NB4 (cell line): ENCODE measurements around the gene SLC46A1.

Experiments used
- DNase-seq: peaks from one replicate; pipeline ENCODE4 v3.0.0; 2010; ENCODE audit warnings: low read depth
- H3K4me3 ChIP-seq: one replicate; pipeline ENCODE4 v1.5.1; 2011; ENCODE audit warnings: mild to moderate bottlenecking, low read depth, low read length, moderate library complexity
- CTCF ChIP-seq: IDR thresholded peaks from one replicate; pipeline ENCODE4 v1.5.1; 2012; ENCODE audit warnings: low read depth, low read length
- MYC ChIP-seq: IDR thresholded peaks from 2 replicates; pipeline ENCODE4 v1.6.1; 2011; ENCODE audit warnings: low read depth, low read length
- POLR2A ChIP-seq: IDR thresholded peaks from 2 replicates; pipeline ENCODE4 v1.6.1; 2011; ENCODE audit warnings: mild to moderate bottlenecking; ENCODE audit not compliant: insufficient read length; ENCODE audit errors: extremely low read depth
- TF ChIP-seq, protein P1 (sequence below): IDR thresholded peaks from 2 replicates; pipeline ENCODE4 v1.6.1; 2011; ENCODE audit warnings: low read depth, low read length

The SLC46A1 gene

GRCh38 chr17:28348979-28349378, 57.0 kb downstream of the SLC46A1 start:
- TF ChIP-seq POLR2A: no peak
- TF ChIP-seq, protein P1, sequence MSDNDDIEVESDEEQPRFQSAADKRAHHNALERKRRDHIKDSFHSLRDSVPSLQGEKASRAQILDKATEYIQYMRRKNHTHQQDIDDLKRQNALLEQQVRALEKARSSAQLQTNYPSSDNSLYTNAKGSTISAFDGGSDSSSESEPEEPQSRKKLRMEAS: no peak
- no peak for TF ChIP-seq CTCF
- TF ChIP-seq MYC: no peak
- H3K4me3 ChIP-seq: no peak overlapping the region
- no peak for DNase-seq

DNA sequence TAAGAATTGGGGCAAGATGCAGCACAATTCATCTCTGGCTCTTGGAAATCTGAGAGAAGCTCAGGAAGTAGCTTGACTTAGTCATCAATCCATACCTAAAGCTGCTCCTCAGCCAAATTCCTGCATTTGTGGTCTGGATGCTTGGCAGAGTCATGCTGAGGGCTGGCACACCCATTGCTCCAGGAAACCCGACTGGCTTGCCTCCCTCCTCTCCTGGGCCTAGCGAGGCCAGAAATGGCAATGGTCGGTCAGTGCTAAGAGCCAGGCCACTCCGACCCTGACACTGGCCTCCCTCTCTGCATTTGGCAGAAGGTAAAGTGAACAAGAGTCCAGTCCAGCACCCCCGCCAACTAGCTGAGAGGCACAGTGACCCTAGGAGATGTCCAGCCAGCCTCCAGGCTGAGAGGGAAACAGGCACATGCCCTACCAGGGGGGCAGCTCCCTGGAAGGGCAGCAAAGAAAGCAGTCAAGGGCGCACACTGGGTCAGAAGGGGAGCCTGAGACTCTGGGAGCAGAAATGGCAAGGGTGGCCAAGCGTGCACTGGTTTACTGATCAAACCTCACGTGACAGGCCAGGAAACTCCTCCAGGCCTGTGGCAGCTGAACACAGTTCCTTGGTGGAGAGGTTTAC, 58.6 kb downstream of the SLC46A1 start:
- TF ChIP-seq POLR2A (no peak), CTCF (no peak), MYC (no peak)
- TF ChIP-seq, protein P1: no peak
- DNase-seq: no peak
- no peak overlapping the region for H3K4me3 ChIP-seq

DNA sequence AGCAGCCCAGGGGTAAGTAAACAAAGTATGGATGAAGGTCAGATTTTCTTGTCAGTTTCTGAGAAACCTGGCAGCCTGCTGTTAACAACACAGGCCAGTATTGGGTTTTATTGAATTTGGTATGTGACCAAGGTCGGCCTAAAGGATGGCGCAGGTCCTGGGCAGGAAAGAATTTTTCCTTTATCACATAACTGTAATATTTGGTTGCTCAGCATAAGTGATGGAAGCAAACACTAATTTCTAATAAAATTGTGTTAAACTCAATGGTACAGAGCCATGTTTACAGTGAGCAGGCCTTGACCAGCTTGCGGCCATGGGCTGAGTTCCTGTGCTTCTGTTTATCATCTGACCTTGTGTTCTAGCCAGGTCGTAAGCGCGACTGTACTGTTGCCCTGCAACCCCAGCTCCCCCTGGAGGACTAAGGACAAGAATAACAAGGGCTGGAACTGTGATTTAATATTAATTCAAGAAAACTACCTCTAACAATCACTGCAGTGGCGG, 59.2 kb downstream of the SLC46A1 start:
- TF ChIP-seq MYC (no peak), CTCF (peak; percentile 5)
- no peak overlapping the region for H3K4me3 ChIP-seq
- DNase-seq: peak; percentile 31

GRCh38 chr17:28346199-28346580, 59.8 kb downstream of the SLC46A1 start:
- no peak overlapping the region for H3K4me3 ChIP-seq
- TF ChIP-seq, protein P1: no peak
- no peak for TF ChIP-seq POLR2A
- no peak for TF ChIP-seq CTCF
- no peak for TF ChIP-seq MYC
- DNase-seq: no peak

GRCh38 chr17:28345419-28346198, 60.4 kb downstream of the SLC46A1 start:
- no peak for DNase-seq
- TF ChIP-seq, protein P1: no peak
- TF ChIP-seq POLR2A (no peak), MYC (no peak), CTCF (no peak)

More at GRCh38 chr17:28345419-28346198, 60.4 kb downstream of the SLC46A1 start:
- H3K4me3 ChIP-seq: no peak overlapping the region
